ENCODE measurements around the gene EXOC3L4. TPM values are rescaled to one million over a fixed set of nuclear protein-coding genes. Genes with fewer than 3 reads are reported as not detected.
"Not testable (repeated sequence)": the region's sequence is repeated elsewhere in the genome, so short reads cannot be mapped to it uniquely, and the experiment has no call there.

Gene EXOC3L4
- total RNA-seq (ENCODE audit: low replicate concordance) = 0.41 TPM in 1 of 2 replicates, not detected in the other

DNA sequence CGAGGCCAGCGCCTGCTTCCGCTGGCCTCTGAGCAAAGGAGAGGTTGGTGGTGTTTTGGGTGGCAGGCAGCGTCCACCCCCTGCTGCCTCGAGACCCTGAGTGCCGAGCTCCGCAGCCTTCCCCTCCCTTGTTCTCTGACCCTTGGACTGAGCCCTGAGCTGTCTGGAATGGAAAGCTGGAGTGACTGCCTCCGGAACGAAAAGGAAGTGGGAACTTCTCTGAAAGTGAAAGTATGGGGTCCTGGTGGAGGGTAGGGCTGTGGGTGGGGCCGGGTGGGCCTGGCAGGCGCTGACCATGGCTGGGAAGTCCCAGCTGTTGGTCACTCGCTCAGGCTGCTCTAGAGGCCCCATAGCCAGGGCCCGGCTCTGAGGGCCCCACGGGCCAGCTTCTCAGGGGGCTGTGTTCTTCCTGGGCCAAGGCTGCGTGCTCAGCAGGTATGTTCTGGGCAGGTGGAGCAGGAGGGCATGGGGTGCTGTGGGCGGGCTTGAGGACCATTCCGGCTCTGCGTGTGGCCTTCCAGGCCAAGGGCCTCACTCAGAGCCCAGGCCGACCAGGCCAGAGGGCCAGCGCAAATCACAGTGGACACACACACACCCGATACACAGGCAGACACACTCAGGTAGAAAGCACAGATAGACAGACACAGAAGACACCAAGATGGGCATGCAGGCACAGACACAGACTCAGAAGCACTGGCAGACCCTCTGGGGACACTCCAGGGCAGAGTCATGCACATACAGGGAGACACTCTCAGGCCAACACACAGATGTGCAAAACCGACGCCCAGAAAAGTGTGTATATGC lies at the start of gene EXOC3L4:
TSS of gene EXOC3L4 (plus strand) at position 320 of the 804 bp plus-strand sequence. CDS start 5,495 bp downstream, outside the sequence.
- H3K4me3 ChIP-seq (ENCODE audit: low read depth, low read length) = no peak within 1 kb of the TSS
- no peak for DNase-seq (ENCODE audit: low read depth)
- TF ChIP-seq, protein P1, sequence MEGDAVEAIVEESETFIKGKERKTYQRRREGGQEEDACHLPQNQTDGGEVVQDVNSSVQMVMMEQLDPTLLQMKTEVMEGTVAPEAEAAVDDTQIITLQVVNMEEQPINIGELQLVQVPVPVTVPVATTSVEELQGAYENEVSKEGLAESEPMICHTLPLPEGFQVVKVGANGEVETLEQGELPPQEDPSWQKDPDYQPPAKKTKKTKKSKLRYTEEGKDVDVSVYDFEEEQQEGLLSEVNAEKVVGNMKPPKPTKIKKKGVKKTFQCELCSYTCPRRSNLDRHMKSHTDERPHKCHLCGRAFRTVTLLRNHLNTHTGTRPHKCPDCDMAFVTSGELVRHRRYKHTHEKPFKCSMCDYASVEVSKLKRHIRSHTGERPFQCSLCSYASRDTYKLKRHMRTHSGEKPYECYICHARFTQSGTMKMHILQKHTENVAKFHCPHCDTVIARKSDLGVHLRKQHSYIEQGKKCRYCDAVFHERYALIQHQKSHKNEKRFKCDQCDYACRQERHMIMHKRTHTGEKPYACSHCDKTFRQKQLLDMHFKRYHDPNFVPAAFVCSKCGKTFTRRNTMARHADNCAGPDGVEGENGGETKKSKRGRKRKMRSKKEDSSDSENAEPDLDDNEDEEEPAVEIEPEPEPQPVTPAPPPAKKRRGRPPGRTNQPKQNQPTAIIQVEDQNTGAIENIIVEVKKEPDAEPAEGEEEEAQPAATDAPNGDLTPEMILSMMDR (IDR thresholded peaks at IDR 0.05; ENCODE audit: insufficient read depth, low read length) = no peak

DNA sequence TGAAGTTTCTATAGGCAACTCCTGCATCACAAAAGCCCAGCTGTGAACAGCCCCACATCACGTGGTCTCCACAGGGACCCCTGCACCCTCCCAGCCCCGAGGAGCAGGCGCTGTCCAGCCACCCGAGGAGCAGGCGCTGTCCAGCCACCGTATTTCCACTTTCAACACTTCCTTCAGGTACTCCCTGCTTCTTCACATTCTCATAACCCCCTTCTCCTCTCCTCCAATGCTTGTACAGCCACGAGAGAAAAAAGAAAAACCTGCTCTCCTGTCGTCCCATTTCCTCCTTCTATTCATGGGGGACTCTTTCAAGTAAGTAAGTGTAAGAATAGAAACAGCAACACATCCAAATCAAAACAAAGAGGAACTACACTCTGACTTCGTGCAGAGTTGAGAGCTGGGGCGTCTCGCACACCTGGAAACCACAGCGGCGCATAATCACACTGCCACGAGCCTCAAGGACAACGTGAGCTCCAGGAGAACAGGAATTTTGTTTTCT lies 49.1 kb upstream of the EXOC3L4 start:
- H3K4me3 ChIP-seq (ENCODE audit: low read depth, low read length) = no peak overlapping the region
- no peak for DNase-seq (ENCODE audit: low read depth)
- TF ChIP-seq, protein P1 (IDR thresholded peaks at IDR 0.05; ENCODE audit: insufficient read depth, low read length) = no peak

DNA sequence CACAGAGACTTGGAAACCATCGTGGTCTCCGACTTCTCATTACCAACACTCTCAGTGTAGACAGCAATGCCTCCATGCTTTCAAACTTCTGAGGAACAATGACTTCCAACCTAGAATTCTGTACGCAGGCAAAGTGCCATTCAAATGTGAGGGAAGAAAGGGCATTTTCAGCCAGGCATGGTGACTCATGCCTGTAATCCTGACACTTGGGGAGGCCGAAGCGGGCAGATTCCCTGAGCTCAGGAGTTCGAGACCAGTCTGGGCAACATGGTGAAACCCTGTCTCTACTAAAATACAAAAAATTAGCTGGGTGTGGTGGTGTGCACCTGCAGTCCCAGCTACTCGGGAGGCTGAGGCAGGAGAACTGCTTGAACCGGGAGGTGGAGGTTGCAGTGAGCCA lies 47.1 kb upstream of the EXOC3L4 start:
- H3K4me3 ChIP-seq (ENCODE audit: low read depth, low read length); DNase-seq (ENCODE audit: low read depth): not testable (repeated sequence)

DNA sequence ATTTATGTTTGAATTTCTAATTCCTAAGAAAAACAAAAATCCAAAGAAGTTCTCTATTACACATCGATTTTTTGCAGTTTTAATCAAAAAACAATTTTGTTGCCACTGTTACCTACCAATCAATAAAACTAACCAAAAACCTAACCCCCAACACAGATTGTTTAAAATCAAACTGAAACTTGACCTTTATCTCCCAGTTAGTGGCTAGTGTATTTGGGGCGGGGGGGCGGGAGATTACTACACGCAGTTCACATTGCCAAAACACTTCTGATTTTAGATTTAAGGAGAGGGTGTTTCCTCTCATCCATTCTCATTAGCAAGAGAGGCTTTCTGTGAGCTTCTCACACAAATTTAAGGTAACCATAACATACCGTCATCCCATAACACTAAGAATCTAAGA lies 43.6 kb upstream of the EXOC3L4 start:
- no peak overlapping the region for H3K4me3 ChIP-seq (ENCODE audit: low read depth, low read length)
- TF ChIP-seq, protein P1 (IDR thresholded peaks at IDR 0.05; ENCODE audit: insufficient read depth, low read length) = no peak
- DNase-seq (ENCODE audit: low read depth) = no peak

DNA sequence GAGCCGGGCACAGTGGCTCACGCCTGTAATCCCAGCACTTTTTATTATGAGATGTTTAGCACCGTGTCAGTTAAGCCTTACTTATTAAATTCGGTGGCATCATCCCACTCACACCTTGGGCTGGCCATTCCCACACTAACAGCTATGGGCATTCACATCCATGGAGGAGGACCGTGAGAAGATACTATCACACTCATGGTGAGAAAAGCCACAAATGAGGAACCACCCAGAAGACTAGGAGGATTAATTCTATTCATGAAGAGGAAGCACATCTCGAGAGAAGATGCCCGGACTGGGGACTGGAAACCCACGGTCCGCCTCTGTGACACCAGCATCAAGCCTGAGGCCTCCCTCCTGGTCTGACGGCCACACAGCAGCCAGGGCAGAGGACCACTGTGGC lies 42.1 kb upstream of the EXOC3L4 start:
- no peak for DNase-seq (ENCODE audit: low read depth)
- H3K4me3 ChIP-seq (ENCODE audit: low read depth, low read length) = no peak overlapping the region
- TF ChIP-seq, protein P1 (IDR thresholded peaks at IDR 0.05; ENCODE audit: insufficient read depth, low read length) = no peak

DNA sequence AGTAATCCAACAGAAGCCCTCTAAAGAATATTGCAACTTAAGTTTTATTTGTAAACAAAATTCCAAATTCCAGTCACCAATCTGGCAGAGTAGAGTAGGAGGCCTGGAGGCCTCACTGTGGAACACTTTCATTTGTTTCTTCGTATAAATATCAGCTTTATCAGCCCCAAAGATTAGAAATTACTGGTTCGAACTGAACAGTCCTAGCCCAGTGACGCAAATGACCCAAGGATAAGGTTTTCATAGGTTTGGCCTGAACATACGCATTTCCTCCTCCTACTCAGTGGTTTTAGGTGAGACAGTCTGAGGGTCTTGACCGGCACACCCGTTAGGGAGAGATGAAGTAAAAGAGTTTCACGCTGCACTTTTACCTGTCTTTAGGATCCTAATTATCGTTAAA lies 38.8 kb upstream of the EXOC3L4 start:
- TF ChIP-seq, protein P1 (IDR thresholded peaks at IDR 0.05; ENCODE audit: insufficient read depth, low read length) = no peak
- peak overlapping the region; percentile 96 for H3K4me3 ChIP-seq (ENCODE audit: low read depth, low read length)
- DNase-seq (ENCODE audit: low read depth) = peak; percentile 57

DNA sequence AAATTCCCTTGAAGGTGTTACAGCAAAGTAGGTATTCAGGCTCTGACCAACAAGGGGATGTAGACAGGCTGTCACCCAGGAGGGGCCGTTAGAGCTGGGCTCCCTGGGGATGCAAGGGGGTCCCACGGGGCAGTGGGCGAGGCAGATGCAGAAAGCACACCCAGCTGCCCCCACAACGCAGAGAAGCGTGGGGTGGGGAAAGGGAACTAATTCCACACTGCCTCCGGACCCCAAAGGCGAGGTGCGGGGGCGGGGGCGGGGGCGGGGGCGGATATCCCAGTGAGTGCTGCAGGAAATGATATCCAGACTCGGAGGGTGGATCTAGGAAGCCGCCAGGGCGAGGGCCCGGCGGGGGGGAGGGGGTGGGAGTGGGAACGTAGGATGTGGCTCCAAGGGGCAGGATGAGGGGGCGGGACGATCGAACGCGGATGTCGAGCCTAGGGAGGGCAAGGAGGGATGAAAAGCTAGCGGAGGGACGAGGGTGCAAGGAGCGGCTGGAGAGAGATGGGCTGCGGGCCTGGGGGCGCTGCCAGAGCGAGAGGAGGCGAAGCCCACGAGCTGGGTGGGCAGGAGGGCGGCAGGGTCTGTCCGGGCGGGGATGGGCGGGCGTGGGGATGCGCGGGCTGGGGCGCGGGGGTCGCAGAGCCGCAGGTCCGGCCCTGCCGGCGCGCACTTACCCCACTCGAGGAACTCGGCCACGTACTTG lies 38.0 kb upstream of the EXOC3L4 start:
- TF ChIP-seq, protein P1 (IDR thresholded peaks at IDR 0.05; ENCODE audit: insufficient read depth, low read length) = no peak
- peak; percentile 54 for DNase-seq (ENCODE audit: low read depth)
- H3K4me3 ChIP-seq (ENCODE audit: low read depth, low read length) = peak overlapping the region; percentile 96
